Fibroblast of skin of left quadriceps (primary cell): Measurements from ENCODE around the gene DPP6.

Experiments
- DNase-seq, 2 experiments: peaks; one replicate each; pipeline ENCODE4 v3.0.0-alpha.2; 2013; ENCODE audit warnings: low read depth in 2 of 2

Gene DPP6

DNA sequence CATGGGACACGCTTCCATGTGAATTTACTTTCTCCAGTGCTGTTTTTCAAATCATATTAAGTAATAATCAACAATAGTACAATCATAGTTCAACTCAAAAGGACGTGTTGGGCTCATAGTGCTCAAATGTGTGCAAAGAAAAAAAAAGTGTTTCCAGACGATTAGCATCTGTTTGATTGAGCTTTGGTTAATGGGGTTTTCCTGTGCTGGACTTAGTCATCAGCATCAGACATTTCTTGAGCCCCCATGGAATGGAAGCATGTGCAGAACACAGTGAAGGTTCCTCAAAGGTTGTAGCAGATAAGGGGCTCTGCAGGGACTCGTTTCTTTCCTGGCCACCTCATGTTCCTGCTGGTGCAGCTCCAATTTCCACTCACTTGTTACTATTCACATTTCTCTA lies 716.8 kb downstream of the DPP6 start:
- no peak for DNase-seq

DNA sequence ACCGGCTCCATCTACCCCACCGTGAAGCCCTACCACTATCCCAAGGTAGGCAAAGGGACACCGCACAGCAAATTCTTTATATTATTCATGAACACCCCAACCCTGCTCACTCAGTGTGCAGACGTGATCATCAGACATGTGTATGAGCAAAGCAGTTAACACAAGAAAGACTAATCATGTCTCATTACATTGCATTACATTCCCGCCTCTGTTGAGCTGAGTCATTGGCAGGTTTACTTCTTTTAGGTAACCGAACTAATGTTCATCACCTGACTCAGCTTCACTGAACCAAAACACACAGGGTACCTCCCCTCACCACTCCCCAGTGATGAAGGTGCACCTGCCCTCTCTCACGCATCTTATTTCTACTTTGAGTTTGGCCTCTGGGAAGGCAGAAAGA lies 717.3 kb downstream of the DPP6 start:
- DNase-seq = no peak

DNA sequence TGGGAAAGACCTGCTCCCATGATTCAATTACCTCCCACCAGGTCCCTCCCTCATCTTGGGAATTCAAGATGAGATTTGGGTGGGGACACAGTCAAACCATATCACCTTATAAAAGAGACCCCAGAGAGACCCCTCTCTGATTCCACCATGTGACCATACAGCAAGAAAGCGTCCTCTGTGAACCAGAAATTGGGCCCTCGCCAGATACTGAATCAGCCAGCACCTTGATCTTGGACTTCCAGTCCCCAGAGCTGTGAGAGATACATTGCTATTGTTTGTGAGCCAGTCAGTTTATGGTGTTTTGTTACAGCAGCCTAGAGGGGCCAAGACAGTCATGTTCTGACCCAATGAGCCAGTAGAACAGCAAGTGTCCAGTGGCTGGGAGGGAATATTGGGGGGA lies 718.2 kb downstream of the DPP6 start:
- DNase-seq = no peak

DNA sequence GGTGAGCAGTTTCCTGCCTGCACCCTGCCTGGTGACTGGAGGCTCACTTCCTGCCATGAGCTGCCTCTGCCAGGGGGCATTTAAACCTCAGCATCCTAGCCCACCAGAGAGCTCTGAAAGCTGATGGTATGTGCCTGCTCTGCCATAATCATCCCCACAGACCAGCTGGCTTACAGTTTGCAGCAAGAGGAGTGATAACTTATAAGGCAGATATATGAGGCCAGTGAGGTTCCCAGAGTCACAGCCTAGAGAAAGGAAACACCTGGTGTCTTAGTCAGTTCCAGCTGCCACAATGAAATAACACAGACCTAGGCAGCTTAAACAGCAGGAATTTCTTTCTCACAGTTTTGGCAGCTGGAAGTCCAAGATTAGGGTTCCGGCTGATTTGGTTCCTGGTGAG lies 718.8 kb downstream of the DPP6 start:
- DNase-seq = no peak

DNA sequence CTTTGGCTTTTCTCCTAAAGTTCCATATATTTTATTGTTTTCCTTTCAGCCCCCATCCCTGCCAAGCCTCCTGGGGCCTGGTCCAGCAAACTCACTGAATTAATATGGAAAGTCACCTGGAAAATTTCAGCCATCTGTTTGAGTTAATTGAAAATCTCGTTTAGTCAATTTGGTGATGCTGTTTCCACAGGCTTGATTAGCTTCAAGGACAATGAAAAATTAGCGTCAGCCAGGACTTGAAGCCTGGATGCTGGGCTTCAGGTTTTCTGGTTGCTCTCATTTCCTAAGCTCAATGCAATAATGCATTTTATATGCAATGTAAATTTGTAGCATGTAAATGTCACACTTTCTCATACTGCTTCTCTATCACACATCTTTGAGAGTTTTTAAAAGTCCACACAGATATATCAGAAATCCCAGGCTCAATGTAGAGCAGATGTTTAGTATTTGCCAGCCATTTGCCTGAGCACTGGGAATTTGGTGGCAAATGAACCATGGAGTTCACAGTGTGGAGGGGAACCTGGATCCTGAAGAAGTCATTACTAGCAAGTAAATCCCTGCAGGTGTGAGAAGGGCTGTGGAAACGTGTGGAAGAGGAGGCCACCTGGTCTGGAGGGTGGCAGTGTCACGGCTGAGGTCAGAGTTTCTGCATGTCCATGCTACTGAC lies 722.2 kb downstream of the DPP6 start:
- DNase-seq = no peak

DNA sequence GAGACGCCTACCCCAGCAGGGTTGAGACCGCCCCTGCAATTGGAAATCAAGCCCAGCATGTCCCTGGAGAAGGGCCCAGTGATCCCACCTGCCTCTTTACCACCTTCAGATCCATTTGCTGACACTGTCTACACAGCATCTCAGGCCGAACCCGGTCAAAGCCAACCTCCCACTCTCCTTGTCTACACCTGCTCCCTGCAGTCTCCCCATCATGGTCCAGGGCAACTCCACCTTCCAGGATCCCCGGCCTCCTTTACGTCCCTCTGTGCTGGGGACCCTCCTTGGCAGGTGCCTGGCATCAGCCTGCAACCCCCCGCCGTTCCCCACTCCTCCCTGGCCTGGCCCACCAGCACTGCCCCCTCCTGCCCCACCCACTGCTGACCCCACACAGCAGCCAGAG lies 723.5 kb downstream of the DPP6 start:
- DNase-seq = no peak

DNA sequence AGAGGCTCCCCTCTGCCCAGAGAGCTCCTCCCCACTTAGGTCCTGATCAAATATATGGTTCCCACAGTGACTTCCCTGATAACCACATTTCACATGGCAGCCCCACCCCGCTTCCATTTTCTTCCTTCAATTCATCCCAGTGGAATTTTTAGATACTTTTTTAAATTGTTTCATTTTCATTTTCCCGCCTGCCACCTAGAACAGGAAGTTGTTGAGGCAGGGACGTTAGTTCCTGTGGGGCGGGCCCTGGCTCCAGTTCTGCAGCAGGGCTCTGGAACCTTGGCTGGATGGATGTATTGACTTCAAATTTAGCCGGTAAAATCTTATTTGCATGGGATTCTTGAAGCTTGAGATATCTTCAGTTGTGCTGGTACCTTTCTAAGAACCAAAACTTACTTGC lies 724.2 kb downstream of the DPP6 start:
- DNase-seq = no peak

DNA sequence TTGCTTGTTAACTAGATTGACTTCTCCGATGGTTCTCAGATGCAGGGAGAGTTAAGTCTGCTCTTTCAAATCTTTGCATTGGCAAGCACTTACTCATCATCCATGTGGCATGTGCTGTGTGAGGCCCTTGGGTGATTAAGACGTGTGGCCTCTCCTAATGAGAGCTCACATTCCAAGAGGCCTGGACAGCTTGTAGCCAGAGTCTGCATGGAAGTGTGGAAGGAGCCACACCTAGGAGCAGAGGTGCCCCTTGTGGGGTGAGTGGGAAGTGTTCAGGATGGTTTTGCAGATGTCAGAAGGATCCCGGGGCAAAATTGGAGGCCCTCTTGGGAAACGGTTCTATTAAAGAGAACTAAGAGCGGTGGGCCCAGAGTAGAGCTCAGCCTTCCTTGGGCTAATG lies 724.8 kb downstream of the DPP6 start:
- peak; percentile 10 to 15 for DNase-seq

DNA sequence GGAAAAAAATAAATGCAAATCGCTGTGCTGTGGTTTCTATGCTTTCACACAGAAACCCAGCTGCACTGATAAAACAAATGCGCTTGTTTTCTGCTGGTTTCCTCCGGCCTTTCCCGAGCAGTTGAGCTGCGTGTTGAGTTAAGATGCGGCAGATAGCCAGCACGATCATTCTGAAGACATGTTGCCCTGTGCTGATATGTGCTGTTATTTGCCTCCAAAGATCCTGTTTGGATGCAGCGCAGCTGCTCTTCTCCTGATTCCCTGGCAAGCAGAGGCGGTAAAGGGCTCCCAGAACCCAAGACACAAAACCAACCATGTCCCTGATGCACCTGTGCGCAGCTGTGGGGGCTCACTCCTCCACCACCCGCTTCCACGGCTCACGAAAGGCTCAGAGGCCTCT lies 725.3 kb downstream of the DPP6 start:
- DNase-seq = no peak

DNA sequence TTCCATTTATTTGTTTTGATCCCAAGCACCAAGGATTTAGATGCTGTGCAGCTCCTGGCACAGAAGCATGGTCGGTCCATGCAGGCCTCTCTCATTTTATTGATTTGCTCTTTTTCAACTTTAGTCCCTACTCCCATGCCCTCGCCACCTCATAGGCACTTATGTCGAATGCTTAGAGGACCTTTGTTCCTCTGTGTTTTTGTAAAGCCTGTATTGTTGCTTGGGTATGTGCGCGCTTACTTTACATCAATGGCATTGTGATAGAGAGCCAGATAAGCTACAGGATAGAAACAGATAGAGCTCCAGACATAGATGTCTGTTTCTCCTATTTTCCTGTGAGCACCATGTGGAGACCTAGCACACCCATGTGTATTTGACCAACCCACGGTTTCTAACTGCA lies 725.7 kb downstream of the DPP6 start:
- DNase-seq = no peak

DNA sequence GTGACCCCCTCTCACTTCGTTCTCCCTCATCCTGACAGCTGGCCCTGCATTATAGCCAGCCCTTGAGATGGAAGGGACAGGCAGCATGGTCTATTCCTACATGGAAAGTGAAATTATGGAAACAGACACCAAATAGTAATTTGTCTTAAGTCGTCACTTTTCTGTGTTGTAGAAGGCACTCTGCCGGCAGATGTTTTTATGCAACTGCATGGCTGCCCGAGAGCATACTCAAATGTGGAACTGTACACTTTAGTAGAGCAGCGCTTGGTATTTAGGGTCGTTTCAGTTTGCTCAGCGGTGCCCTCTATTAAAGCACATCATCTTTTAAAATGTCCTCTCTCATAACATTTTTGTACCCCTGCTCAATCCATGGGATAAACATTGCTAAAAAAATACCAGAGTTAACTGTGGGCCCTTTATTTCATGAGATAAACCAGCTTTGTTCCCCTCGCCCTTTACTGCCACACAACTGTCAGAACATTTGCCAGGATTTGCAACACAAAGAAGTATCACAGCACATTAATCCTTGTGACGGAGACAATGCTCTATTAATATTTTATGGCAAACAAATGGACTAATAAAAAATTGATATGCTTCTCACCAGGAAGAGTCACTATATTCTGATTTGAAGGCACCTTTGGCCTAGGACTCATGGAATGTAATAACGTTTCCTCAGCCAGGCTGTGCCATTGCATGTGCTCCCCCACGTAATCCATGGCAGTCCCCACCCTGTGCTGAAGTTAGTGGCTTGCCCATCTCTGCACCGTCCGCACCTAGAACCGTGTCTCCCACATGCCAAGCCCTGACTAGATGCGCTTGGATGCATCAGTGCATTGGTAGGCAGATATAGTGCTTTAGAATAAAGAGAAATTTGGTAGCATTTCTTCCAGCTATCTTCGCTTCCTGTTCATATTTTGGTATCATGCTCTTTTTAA lies 729.4 kb downstream of the DPP6 start:
- DNase-seq = no peak

DNA sequence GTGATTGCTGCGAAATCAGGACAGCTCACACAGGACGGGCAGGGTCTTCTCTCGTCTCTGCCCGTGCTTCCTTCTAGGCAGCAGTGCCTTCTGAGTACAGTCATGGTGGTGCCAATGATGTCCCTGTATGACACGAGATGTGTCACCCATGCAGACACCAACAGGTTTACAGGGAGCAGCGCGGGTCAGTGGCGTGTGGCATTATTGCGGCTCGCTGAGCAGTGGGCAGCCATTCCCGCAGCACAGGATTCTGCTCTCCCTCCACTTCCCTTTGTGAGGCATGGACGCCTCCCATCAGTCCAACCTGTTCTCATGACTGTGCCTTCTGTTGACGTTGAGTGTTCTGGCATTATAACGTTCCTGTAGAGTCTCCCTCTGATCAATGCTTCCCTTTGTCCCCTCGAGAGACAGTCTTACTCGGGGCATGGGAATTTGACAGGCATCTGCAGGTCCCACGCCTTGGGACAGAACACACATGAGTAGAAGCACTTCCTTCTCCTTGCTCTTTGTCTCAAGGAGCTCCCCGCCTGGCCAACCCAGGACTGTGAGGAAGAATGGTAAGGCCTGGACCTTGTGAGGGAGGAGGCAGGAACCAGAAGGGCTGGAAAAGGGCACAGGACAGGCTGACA lies 731.2 kb downstream of the DPP6 start:
- DNase-seq = no peak

DNA sequence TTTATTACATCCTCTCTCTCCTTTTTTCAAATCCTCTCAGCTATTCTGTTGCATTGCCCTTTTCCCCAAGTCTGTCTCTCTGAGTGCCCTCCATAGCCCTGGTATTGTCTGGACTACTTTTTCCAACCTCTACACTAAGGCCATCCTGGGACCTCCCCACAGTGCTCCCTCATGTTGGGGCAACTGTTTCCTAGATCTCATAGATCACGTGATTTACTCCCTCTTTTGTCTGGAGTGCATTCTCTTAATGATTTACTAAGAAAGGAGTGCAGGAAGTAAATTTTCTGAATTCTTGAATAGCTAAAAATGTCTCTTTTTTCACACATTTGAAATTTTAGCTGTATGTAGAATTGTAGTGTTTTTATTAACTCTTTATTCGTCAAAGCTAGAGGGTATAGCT lies 733.7 kb downstream of the DPP6 start:
- DNase-seq = no peak

DNA sequence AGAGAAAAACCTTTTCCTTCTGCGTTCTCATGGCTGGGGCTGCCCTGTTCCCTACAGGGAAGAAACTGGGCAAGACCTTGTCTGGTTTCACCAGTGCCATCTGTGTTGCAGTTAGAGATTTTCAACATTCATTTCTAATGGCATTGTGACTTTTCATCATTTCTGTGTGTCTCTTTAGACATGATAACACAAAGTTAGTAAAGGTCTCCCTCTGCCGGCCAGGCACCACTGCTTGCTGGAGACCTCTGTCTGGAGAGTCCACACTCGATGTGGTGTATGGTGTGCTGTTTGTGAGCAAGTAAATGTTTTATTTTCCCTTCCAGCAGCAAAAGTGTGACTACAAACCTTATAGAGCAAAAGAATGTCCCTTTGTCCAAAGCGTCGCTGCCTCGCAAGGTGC lies 737.2 kb downstream of the DPP6 start:
- no peak for DNase-seq

DNA sequence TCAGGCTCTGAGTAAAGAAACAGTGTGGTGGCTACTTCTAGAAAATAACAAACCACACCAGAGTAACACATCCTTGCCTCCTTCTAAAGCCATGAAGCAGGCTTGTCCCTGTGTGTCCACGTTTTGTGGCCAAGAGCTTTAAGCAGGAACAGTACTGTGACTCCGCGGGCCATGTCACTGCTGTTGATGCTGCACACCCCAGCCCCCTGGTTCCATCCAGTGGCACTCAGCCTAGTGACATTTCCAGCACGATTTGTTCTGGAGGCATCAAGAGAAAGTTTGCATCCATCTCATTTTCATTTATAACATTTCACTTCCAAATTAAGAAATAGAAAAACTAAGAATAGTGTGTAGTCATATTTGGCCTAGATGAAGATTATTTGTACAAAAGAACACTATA lies 739.4 kb downstream of the DPP6 start:
- no peak for DNase-seq

DNA sequence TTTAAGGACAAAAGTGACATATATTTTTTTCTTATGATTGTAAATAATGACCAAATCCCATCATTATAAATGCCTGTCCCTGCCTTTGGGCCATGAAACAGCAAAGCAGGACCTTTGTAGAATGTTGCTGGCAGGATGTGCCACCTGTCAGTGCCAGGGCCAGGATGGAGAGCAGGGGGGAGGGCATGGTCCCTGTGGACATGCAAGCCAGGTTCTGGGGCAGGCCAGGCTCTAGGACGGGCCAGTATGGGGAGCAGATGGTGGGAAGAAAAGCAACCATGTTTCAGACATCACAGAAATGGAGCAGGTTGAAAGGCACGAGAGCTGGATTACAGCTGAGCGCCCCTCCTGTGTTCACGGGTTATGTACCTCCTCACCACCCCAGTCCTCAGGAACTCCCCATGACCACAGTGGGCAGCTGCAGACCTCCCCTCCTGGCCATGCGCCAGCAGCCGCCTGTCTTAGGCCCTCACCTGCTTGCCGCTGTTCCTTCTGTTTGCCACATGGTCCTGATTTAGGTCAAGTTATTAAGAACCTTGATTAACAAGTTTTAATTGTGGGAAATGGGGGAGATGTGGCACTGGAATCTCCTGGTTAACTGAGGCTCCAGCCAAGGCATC lies 740.3 kb downstream of the DPP6 start:
- DNase-seq = no peak

DNA sequence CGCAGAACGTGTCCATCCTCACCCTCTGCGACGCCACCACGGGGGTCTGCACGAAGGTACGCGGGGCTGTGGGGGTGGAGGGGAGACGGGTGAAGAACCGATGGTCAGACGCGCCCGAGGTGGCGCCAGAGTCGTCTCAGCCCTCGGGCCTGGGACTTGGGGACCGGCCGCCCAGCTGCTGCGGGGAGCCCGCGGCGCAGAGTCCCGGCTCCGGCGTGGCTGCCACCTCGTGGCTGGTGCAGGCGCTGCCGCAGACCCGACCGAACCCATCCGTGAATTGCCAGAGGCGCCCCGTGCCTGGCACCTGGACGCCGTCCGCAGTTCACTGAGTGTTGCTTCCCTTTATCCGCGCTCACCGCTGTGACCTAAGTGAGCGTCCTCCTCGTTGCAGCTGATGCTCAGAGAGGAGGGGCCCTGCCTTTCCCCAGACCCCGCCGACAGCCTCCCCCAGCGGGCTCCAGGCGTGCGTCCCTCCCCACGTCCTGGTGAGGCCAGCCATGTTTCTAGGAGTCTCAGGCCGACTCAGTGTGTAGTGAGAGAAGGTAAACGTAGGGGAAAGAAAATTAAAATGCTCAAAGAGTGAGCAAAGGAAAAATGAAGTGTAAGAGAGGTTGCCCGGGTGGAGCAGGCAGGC lies 742.1 kb downstream of the DPP6 start:
- DNase-seq = no peak

DNA sequence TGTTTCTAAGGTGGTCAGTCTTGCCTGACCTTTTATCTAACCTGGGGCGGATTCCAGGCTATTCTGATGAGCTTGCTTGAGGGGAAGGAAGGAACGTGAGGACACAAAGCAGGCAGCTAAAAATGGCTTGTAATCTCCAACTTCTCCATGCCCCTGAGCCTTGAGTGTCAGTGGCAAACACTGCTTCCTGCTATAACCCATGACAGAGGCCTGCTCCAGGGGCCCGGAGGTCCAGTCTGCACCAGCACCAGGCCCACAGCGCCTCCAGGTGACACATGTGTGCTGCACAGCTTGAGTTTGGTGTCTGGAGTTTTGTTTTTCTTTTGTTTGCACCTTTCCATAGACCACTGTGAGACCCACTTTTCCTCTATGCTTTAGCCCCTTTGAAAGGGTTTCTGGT lies 742.8 kb downstream of the DPP6 start:
- DNase-seq = no peak

DNA sequence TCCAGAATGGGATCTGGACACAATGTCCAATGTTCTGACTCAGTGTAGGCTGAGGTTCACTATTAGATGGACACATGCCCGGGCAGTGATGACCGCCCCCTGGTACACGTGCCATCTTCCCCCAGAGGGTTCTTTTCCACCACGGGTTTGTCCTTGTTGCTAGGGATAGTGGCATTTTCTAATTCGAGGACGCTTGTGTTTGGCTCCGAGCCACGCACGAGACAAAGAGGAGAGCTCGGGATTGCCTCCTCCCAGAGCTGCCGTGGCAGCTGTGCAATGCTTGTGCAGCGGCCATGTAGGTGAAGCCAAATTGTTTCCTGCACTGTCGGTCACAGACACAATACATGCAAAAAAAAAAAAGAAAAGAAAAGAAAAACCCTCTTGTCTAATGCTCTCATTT lies 743.2 kb downstream of the DPP6 start:
- no peak for DNase-seq

DNA sequence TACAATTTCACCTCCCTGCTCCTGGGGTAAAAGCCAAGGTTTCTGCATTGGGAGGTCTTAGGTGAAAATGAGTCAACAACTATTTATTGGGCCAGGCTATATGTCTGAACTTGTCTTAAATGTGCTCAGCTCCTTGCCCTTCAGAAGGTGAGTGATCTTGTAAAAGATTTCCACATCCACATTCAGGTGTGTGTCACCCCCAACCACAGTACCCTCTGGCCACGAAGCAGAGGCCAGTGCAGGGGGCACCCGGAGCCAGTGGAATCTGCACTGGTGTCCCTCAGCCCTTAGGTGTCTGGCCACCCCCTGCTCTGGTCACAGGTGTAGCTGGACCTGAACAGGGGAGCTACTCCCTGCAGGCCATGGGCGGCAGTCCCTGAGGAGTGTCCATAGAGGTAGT lies 752.3 kb downstream of the DPP6 start:
- no peak for DNase-seq

DNA sequence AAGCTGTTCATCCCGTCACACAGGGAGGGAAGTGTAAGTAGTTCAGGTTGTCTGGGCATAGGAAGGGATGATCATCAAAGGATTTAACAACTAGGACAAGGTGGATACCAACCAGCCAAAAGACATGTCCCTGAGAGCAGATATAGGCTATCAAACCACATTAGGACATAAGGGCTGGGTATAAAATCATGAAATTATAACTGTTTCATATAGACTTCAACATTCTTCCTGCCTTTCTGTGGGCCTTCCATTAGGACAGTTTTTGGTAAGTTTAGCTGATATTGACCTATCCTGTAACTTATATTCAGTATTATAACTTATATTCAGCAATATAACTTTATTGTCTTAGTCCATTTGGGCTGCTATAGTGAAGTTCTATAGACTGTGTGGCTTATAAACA lies 759.8 kb downstream of the DPP6 start:
- DNase-seq = no peak
